DOHH2 (cell line): ENCODE data around the gene FASLG.

Source experiments
- H3F3A ChIP-seq: fragments of 200-600 bp; sonication (generic), shearing (Covaris generic); 2 replicates; pipeline ENCODE4 v1.6.0; 2016; ENCODE audit warnings: antibody characterized with exemption, mild to moderate bottlenecking; ENCODE audit not compliant: control insufficient read depth, insufficient read depth
- H3K27ac ChIP-seq: fragments of 200-600 bp; sonication (generic); 2 replicates; pipeline ENCODE4 v1.5.1; 2014; ENCODE audit warnings: low read depth, mild to moderate bottlenecking, low read length, moderate library complexity
- H3K27me3 ChIP-seq: fragments of 200-600 bp; sonication (generic); 2 replicates; pipeline ENCODE4 v1.6.1; 2014; ENCODE audit warnings: mild to moderate bottlenecking, low read length, mixed read lengths; ENCODE audit not compliant: control insufficient read depth
- H3K36me3 ChIP-seq: fragments of 200-600 bp; sonication (generic); 2 replicates; pipeline ENCODE4 v1.6.1; 2014; ENCODE audit warnings: mild to moderate bottlenecking, low read length, moderate library complexity, mixed read lengths; ENCODE audit not compliant: control insufficient read depth
- H3K4me1 ChIP-seq: fragments of 200-600 bp; sonication (generic); 2 replicates; pipeline ENCODE4 v1.6.1; 2014; ENCODE audit warnings: mild to moderate bottlenecking, low read length, mixed read lengths; ENCODE audit not compliant: control insufficient read depth
- H3K4me2 ChIP-seq: fragments of 200-600 bp; sonication (generic); 2 replicates; pipeline ENCODE4 v1.6.0; 2014; ENCODE audit warnings: mild to moderate bottlenecking, low read length, moderate library complexity
- H3K4me3 ChIP-seq: fragments of 200-600 bp; sonication (generic); 2 replicates; pipeline ENCODE4 v1.5.1; 2014; ENCODE audit warnings: mild to moderate bottlenecking, low read length, mixed read lengths
- H3K79me2 ChIP-seq: fragments of 200-600 bp; sonication (generic); 2 replicates; pipeline ENCODE4 v1.6.1; 2014; ENCODE audit warnings: mild to moderate bottlenecking, low read length, mixed read lengths; ENCODE audit not compliant: control insufficient read depth
- H3K9me2 ChIP-seq: fragments of 200-600 bp; sonication (generic); replicated peaks from 2 replicates; pipeline ENCODE4 v1.6.1; 2014; ENCODE audit warnings: mild to moderate bottlenecking, low read length, mixed read lengths; ENCODE audit not compliant: control insufficient read depth
- H3K9me3 ChIP-seq: fragments of 200-600 bp; sonication (generic); 2 replicates; pipeline ENCODE4 v1.6.1; 2014; ENCODE audit warnings: antibody characterized with exemption, low read length, mixed read lengths; ENCODE audit not compliant: control insufficient read depth, insufficient read depth
- H4K20me1 ChIP-seq: fragments of 200-600 bp; sonication (generic); 2 replicates; pipeline ENCODE4 v1.6.0; 2014; ENCODE audit warnings: low read depth, mild to moderate bottlenecking, antibody characterized with exemption, low read length, moderate library complexity; ENCODE audit not compliant: control insufficient read depth, insufficient read depth
- EZH2phosphoT487 ChIP-seq: fragments of 200-600 bp; sonication (generic); IDR thresholded peaks from 2 replicates; pipeline ENCODE4 v1.6.1; 2017; ENCODE audit warnings: borderline replicate concordance, mild to moderate bottlenecking, antibody characterized with exemption, low read length, moderate library complexity, mixed read lengths
- TF ChIP-seq, protein P1 (sequence below): fragments of 200-600 bp; sonication (generic); IDR thresholded peaks from one replicate; pipeline ENCODE4 v1.5.1; 2014; ENCODE audit warnings: antibody characterized with exemption, mild to moderate bottlenecking, low read depth, low read length; ENCODE audit not compliant: poor library complexity, severe bottlenecking

The FASLG gene

DNA sequence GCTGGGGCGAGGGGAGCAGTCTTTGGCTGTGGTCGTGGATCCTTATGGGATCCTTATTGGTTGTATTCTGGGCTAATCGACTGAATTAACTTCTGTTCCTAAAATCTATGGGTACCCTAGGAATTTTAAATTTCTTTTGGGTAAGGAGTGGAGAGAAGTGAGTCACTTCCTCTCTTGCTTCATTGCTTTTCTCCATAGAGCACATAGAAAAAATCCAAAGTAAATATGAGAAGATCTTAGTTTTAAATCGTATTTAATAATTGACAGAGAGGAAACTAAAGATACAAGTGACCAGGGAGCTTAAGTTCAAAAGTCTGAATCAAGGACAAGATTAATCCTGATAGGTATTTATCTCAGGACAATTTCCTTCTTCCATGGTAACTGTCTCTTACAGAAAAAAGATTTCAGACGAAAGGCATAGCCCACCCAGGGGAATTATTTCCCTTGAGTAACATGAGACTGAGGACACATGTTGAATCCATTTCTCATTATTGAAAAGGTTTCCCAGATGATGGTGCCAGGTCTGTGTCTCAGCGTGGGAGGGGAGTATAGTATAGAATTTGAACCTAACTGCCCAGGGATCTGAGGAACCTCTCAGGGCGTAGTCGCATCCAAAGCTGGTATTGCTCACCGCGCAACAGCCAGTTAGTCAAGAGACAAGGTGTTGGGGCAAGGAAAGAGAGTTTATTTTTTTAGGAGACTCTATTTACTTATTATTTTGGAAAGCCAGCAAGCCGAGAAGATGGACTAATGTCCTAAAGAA is 28.7 kb upstream of the FASLG start:
- Histone ChIP-seq H3K9me3 (no peaks in the 10 kb centered on the region), H3K9me2 (no peaks in the 10 kb centered on the region), H3K4me3 (no peak overlapping the region), H3K4me2 (no peak overlapping the region), H3K4me1 (no peaks in the 10 kb centered on the region), H3K79me2 (no peaks in the 10 kb centered on the region), H3K27me3 (no peaks in the 10 kb centered on the region), H3K27ac (no peak overlapping the region), H4K20me1 (no peaks in the 10 kb centered on the region), H3K36me3 (no peaks in the 10 kb centered on the region), H3F3A (no peaks in the 10 kb centered on the region)
- TF ChIP-seq EZH2phosphoT487 = no peak
- TF ChIP-seq, protein P1, sequence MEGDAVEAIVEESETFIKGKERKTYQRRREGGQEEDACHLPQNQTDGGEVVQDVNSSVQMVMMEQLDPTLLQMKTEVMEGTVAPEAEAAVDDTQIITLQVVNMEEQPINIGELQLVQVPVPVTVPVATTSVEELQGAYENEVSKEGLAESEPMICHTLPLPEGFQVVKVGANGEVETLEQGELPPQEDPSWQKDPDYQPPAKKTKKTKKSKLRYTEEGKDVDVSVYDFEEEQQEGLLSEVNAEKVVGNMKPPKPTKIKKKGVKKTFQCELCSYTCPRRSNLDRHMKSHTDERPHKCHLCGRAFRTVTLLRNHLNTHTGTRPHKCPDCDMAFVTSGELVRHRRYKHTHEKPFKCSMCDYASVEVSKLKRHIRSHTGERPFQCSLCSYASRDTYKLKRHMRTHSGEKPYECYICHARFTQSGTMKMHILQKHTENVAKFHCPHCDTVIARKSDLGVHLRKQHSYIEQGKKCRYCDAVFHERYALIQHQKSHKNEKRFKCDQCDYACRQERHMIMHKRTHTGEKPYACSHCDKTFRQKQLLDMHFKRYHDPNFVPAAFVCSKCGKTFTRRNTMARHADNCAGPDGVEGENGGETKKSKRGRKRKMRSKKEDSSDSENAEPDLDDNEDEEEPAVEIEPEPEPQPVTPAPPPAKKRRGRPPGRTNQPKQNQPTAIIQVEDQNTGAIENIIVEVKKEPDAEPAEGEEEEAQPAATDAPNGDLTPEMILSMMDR = no peak

DNA sequence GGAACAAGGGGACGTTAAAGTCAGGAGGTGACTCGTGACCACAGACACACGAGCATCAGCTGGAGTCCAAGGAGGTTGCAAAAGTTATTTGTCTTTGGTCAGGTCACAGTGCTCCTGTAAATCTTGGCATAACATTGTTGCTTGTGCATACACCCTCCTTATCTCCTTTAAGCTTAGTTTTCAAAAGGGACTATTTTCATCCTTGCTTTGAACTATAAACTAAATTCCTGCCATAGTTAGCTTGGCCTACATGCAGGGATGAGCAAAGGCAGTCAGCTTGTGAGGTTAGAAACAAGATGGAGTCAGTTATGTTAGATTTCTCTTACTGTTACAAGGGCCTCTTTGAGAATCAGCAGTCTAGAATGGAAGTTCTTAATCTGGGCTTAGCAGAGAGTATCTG is 28.0 kb upstream of the FASLG start:
- no peak overlapping the region for H3K27ac ChIP-seq
- H3K79me2 ChIP-seq = no peaks in the 10 kb centered on the region
- no peaks in the 10 kb centered on the region for H3F3A ChIP-seq
- no peaks in the 10 kb centered on the region for H3K27me3 ChIP-seq
- no peaks in the 10 kb centered on the region for H3K9me3 ChIP-seq
- H3K9me2 ChIP-seq = no peaks in the 10 kb centered on the region
- H3K4me2 ChIP-seq = no peak overlapping the region
- no peak overlapping the region for H3K4me3 ChIP-seq
- H3K4me1 ChIP-seq = no peaks in the 10 kb centered on the region
- H4K20me1 ChIP-seq = no peaks in the 10 kb centered on the region
- TF ChIP-seq, protein P1 = no peak
- no peak for TF ChIP-seq EZH2phosphoT487
- no peaks in the 10 kb centered on the region for H3K36me3 ChIP-seq

DNA sequence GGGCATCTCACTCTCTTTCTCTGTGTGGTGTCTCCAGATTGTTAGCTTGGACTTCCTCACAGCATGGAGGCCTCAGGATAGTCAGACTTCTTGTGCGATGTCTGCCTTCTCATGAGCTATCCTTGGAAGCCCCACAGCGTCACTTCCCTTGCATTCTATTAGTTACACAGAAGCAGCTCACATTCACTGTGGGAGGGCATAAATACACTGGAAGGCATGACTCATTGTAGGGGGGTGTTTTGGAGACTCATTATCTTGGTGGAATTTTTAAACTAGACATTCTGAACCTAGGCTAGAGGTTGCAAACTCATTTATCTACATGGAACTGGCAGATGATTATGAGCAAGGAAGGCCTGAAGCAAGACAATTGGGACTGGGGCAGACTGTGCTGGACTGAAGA is 21.4 kb upstream of the FASLG start:
- H3K4me1 ChIP-seq = no peaks in the 10 kb centered on the region
- no peaks in the 10 kb centered on the region for H3K27me3 ChIP-seq
- H3K4me3 ChIP-seq = no peak overlapping the region
- no peaks in the 10 kb centered on the region for H3F3A ChIP-seq
- H3K27ac ChIP-seq = no peak overlapping the region
- no peaks in the 10 kb centered on the region for H3K79me2 ChIP-seq
- H3K9me3 ChIP-seq = no peaks in the 10 kb centered on the region
- H4K20me1 ChIP-seq = no peaks in the 10 kb centered on the region
- no peaks in the 10 kb centered on the region for H3K9me2 ChIP-seq
- H3K4me2 ChIP-seq = no peak overlapping the region
- no peaks in the 10 kb centered on the region for H3K36me3 ChIP-seq
- no peak for TF ChIP-seq EZH2phosphoT487
- TF ChIP-seq, protein P1 = no peak

DNA sequence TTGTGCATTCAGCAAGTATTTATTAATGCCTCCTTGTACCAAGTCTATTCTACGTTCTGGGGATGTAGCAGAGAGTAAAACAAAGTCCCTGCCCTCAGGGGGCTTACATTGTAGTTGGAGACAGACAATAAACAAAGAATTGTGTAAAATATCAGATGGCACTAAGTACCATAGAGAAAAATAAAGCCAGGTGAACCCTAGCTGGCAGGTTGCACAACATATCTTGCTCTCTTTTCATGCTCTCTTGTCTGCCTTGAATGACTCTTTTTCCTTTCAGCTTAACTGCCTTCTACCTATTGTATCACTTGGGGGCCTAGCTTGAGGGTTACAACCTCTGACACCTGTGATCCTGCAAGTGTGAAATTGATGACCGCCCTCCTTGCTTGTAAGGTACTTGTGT is 20.7 kb upstream of the FASLG start:
- no peaks in the 10 kb centered on the region for H3K9me3 ChIP-seq
- no peak overlapping the region for H3K27ac ChIP-seq
- no peak overlapping the region for H3K4me2 ChIP-seq
- TF ChIP-seq, protein P1 = no peak
- TF ChIP-seq EZH2phosphoT487 = no peak
- no peaks in the 10 kb centered on the region for H4K20me1 ChIP-seq
- no peak overlapping the region for H3K4me3 ChIP-seq
- H3K36me3 ChIP-seq = no peaks in the 10 kb centered on the region
- peaks cover 3% of the 10 kb centered on the region for H3K4me1 ChIP-seq
- no peaks in the 10 kb centered on the region for H3F3A ChIP-seq
- H3K27me3 ChIP-seq = no peaks in the 10 kb centered on the region
- no peaks in the 10 kb centered on the region for H3K79me2 ChIP-seq
- no peaks in the 10 kb centered on the region for H3K9me2 ChIP-seq
